Effector memory CD4-positive, alpha-beta T cell (primary cell): ENCODE measurements around the gene NUDT14.
A peak's percentile ranks its signal among the peaks of the same experiment; 100 is the strongest.

Source experiments
- DNase-seq, 3 donors: peaks; one replicate each; pipeline ENCODE4 v3.0.0-alpha.2; 2020
- H3K27ac ChIP-seq: 2 replicates; pipeline ENCODE4 v1.7.0; 2013; ENCODE audit warnings: mild to moderate bottlenecking, low read length, moderate library complexity; ENCODE audit not compliant: insufficient read depth, poor library complexity, severe bottlenecking
- H3K27me3 ChIP-seq: replicated peaks from 2 replicates; pipeline ENCODE4 v1.7.0; 2013; ENCODE audit warnings: mild to moderate bottlenecking, low read length; ENCODE audit not compliant: insufficient read depth, control insufficient read depth, poor library complexity, severe bottlenecking
- H3K36me3 ChIP-seq: 2 replicates; pipeline ENCODE4 v1.7.0; 2013; ENCODE audit warnings: mild to moderate bottlenecking, low read length, moderate library complexity; ENCODE audit not compliant: control insufficient read depth, insufficient read depth
- H3K4me1 ChIP-seq: 2 replicates; pipeline ENCODE4 v1.7.0; 2013; ENCODE audit warnings: low read length, mild to moderate bottlenecking; ENCODE audit not compliant: control insufficient read depth, insufficient read depth, poor library complexity, severe bottlenecking
- H3K4me3 ChIP-seq: 2 replicates; pipeline ENCODE4 v1.7.0; 2013; ENCODE audit warnings: low read length, low read depth, mild to moderate bottlenecking; ENCODE audit not compliant: insufficient read depth, poor library complexity, severe bottlenecking
- H3K9me3 ChIP-seq: 2 replicates; pipeline ENCODE4 v1.7.0; 2013; ENCODE audit warnings: mild to moderate bottlenecking, low read length, moderate library complexity; ENCODE audit not compliant: control insufficient read depth

Gene NUDT14

GRCh38 chr14:105206873-105207272 lies 25.8 kb upstream of the NUDT14 start:
- no peak for DNase-seq

DNA sequence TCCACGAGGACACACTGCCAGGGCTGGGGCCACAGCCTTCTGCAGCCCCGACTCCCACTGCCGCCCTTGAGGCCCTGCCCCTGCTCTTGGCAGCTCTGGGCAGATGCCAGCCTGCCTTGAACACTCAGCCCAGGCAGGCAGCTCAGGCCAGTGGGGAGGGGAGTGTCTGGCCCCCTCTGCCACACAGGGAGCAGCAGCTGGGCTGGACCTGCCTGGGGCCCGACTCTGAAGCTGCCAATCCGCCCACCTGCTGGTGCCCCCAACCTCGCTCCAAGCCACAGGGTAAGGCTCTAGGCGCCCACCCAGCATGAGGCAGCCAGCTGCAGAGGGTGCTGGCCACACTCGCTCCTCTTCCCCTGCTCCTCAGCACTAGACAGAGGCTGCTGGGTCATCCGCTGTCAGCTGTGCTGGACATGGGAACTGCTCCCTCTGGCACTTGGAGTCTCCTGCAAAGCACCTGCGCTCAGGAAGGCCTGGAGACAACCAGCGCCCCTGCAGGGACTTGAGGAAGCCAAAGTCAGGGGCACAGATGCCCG lies 24.6 kb upstream of the NUDT14 start:
- H3K27ac ChIP-seq, result no peak overlapping the region
- no peaks in the 10 kb centered on the region for H3K27me3 ChIP-seq
- no peak overlapping the region for H3K4me3 ChIP-seq
- no peak for DNase-seq
- H3K4me1 ChIP-seq, result peaks cover 16% of the 10 kb centered on the region
- H3K9me3 ChIP-seq, result no peaks in the 10 kb centered on the region
- no peaks in the 10 kb centered on the region for H3K36me3 ChIP-seq

More at GRCh38 chr14:105206873-105207272, 25.8 kb upstream of the NUDT14 start:
- no peak overlapping the region for H3K4me3 ChIP-seq
- no peak overlapping the region for H3K27ac ChIP-seq
- H3K9me3 ChIP-seq, result no peaks in the 10 kb centered on the region
- H3K36me3 ChIP-seq, result peaks cover 9% of the 10 kb centered on the region
- peaks cover 9% of the 10 kb centered on the region for H3K4me1 ChIP-seq
- H3K27me3 ChIP-seq, result no peaks in the 10 kb centered on the region

- Histone ChIP-seq H3K27ac (no peak overlapping the region), H3K27me3 (no peaks in the 10 kb centered on the region), H3K36me3 (no peaks in the 10 kb centered on the region), H3K4me1 (peaks cover 16% of the 10 kb centered on the region), H3K9me3 (no peaks in the 10 kb centered on the region), H3K4me3 (no peak overlapping the region)
- no peak for DNase-seq
Measured at GRCh38 chr14:105204931-105205672, 24.0 kb upstream of the NUDT14 start.

GRCh38 chr14:105204206-105204930 lies 23.3 kb upstream of the NUDT14 start:
- no peak overlapping the region for H3K4me3 ChIP-seq
- H3K27ac ChIP-seq, result no peak overlapping the region
- H3K9me3 ChIP-seq, result no peaks in the 10 kb centered on the region
- DNase-seq, result no peak
- H3K36me3 ChIP-seq, result no peaks in the 10 kb centered on the region
- no peaks in the 10 kb centered on the region for H3K27me3 ChIP-seq
- peaks cover 16% of the 10 kb centered on the region for H3K4me1 ChIP-seq

- H3K27me3 ChIP-seq, result no peaks in the 10 kb centered on the region
- no peaks in the 10 kb centered on the region for H3K36me3 ChIP-seq
- no peak for DNase-seq
Measured at GRCh38 chr14:105203701-105204100, 22.6 kb upstream of the NUDT14 start.

DNA sequence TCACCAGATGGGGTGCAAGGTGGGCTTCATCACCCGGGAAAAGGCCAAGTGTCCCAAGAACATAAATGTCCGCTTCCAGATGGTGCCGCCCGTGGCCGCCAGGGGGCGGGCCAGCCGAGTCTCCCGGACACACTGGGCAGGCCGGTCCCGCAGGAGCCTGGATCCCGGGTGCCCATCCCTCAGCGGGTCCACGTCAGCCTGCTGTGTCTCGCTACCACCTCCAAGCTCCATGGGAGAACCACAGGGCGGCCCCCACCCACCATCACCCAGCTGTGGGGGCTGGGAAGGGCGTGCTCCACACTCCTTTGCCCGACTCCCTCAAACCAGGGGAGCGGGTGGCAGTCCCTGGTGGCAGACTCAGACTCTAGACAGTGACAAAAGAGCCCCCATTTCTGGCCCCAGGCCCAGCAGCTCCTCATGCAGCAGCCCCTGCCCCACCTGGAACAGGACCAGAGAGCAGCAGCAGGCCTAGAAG lies 22.0 kb upstream of the NUDT14 start:
- H3K4me1 ChIP-seq, result peaks cover 16% of the 10 kb centered on the region
- H3K9me3 ChIP-seq, result no peaks in the 10 kb centered on the region
- H3K27me3 ChIP-seq, result peaks cover 2% of the 10 kb centered on the region
- no peaks in the 10 kb centered on the region for H3K36me3 ChIP-seq
- DNase-seq, result peak; percentile 24 to 51 (median 29)
- H3K27ac ChIP-seq, result no peak overlapping the region
- no peak overlapping the region for H3K4me3 ChIP-seq

More at GRCh38 chr14:105203701-105204100, 22.6 kb upstream of the NUDT14 start:
- peaks cover 16% of the 10 kb centered on the region for H3K4me1 ChIP-seq
- H3K9me3 ChIP-seq, result no peaks in the 10 kb centered on the region
- H3K27ac ChIP-seq, result no peak overlapping the region
- no peak overlapping the region for H3K4me3 ChIP-seq

DNA sequence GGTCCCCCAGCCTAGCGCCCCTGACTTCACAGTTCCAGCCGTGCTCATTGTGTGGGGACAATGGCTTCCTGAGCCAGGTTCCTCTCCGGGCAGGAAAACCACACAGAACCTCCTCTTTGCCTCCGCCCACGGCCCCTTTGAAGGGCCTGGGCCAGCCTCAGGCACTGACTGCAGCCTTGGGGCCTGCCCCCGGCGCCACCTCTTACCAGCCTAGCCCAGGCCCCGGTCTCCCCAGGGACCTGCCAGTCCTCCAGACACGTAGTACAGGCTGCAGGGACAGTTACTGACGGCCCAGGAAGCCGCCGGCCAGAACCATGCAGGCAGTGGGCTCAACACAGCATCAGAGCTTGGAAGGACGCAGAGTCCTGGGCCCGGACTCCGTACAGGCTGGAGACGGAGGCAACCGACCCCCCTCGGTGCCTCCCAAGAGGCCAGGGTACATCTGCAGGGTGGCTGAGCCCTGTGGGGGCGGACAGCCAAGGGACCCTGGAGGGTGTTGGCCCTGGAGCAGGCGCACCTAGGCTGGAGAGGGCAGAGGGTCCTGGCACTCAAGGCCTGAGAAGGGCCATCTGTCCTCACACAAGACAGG lies 20.9 kb upstream of the NUDT14 start:
- no peaks in the 10 kb centered on the region for H3K9me3 ChIP-seq
- H3K4me3 ChIP-seq, result no peak overlapping the region
- no peak overlapping the region for H3K27ac ChIP-seq
- peaks cover 5% of the 10 kb centered on the region for H3K27me3 ChIP-seq
- H3K4me1 ChIP-seq, result peaks cover 22% of the 10 kb centered on the region
- no peaks in the 10 kb centered on the region for H3K36me3 ChIP-seq
- no peak for DNase-seq

DNA sequence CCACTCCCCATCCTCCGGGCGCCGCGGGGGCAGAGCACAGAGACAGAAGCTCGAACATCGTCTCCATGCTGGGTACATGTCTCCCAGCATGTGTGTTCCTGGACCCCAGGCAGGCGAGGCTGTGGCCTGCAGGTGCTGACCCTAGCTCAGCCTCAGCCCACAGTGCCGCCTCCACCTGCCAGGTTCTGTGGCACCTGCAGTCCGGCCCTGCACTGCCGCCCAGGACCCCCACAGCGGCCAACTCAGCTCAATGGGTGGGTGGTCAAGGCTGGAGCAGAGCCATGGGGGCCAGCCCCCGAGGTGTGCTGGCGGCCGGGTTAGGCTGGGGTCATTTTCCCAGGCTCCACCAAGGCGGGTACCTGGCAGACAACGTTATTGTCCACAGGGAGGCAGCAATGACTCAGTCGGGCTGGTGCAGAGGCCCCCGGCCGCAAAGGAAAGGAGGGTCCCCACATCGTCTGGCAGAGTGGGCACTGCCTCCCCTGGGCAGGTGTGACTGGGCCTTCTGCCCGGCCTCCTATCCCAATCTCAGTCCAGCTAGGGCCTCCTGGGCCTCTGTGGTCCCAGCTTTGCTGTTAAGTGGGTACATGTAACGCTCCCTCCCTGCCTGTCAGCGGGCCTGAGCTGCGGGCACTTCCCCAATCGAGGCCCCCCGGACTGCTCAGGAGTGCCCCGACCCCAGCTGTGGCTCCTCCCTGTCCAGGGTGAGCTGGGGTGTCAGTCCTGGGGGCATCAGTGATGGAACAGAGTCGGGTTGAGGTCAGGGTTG lies 20.2 kb upstream of the NUDT14 start:
- Histone ChIP-seq H3K4me1 (peaks cover 29% of the 10 kb centered on the region), H3K9me3 (no peaks in the 10 kb centered on the region), H3K36me3 (no peaks in the 10 kb centered on the region), H3K4me3 (no peak overlapping the region), H3K27ac (no peak overlapping the region), H3K27me3 (peaks cover 10% of the 10 kb centered on the region)
- DNase-seq, result no peak

GRCh38 chr14:105200641-105201040 lies 19.5 kb upstream of the NUDT14 start:
- Histone ChIP-seq H3K4me1 (peaks cover 36% of the 10 kb centered on the region), H3K36me3 (no peaks in the 10 kb centered on the region), H3K9me3 (no peaks in the 10 kb centered on the region), H3K27ac (no peak overlapping the region), H3K4me3 (no peak overlapping the region), H3K27me3 (peaks cover 17% of the 10 kb centered on the region)
- no peak for DNase-seq
